GM23338 (cell line): ENCODE results near the gene CNTNAP4. TPM values are rescaled to one million over a fixed set of nuclear protein-coding genes. Genes with fewer than 3 reads are reported as not detected.

Experiments used
- ATAC-seq: fragments of 200-7000 bp; cut with Tn5 transposase; 3 replicates; pipeline ENCODE4 v1.9.1; 2020
- DNase-seq: peaks from one replicate; pipeline ENCODE4 v3.0.0-alpha.2; 2015; ENCODE audit warnings: low spot score
- H2AFZ ChIP-seq: fragments of 200-600 bp; sonication (generic); 2 replicates; pipeline ENCODE4 v1.8.0; 2016; ENCODE audit warnings: antibody characterized with exemption, mild to moderate bottlenecking, moderate library complexity
- H3F3A ChIP-seq: fragments of 200-600 bp; sonication (generic); replicated peaks from 2 replicates; pipeline ENCODE4 v1.8.0; 2017; ENCODE audit warnings: antibody characterized with exemption, mixed run types, low read depth
- H3K27ac ChIP-seq: fragments of 200-600 bp; sonication (generic); 2 replicates; pipeline ENCODE4 v1.6.1; 2016; ENCODE audit warnings: low read depth
- H3K27me3 ChIP-seq: fragments of 200-600 bp; sonication (generic); 2 replicates; pipeline ENCODE4 v1.8.0; 2016; ENCODE audit warnings: mild to moderate bottlenecking, mixed run types, moderate library complexity; ENCODE audit not compliant: insufficient read depth
- H3K36me3 ChIP-seq: fragments of 200-600 bp; sonication (generic); 2 replicates; pipeline ENCODE4 v1.8.0; 2016; ENCODE audit warnings: mild to moderate bottlenecking; ENCODE audit not compliant: insufficient read depth
- H3K4me1 ChIP-seq: fragments of 200-600 bp; sonication (generic); 2 replicates; pipeline ENCODE4 v1.8.0; 2016; ENCODE audit warnings: mild to moderate bottlenecking, moderate library complexity; ENCODE audit not compliant: insufficient read depth
- H3K4me2 ChIP-seq: fragments of 200-600 bp; sonication (generic); 2 replicates; pipeline ENCODE4 v1.7.1; 2017; ENCODE audit warnings: mixed run types
- H3K4me3 ChIP-seq: fragments of 200-600 bp; sonication (generic); 2 replicates; pipeline ENCODE4 v1.6.1; 2016; ENCODE audit warnings: mixed run types
- H3K79me2 ChIP-seq: fragments of 200-600 bp; sonication (generic); replicated peaks from 2 replicates; pipeline ENCODE4 v1.8.0; 2017; ENCODE audit warnings: mild to moderate bottlenecking; ENCODE audit not compliant: insufficient read depth
- H3K9me2 ChIP-seq: fragments of 200-600 bp; sonication (generic); 2 replicates; pipeline ENCODE4 v1.8.0; 2017; ENCODE audit not compliant: insufficient read depth
- H4K20me1 ChIP-seq: fragments of 200-600 bp; sonication (generic); replicated peaks from 2 replicates; pipeline ENCODE4 v1.8.0; 2017; ENCODE audit warnings: mild to moderate bottlenecking; ENCODE audit not compliant: insufficient read depth
- H3K27ac Mint-ChIP-seq: 2 replicates; pipeline ENCODE4 v1.8.0; 2020; ENCODE audit warnings: inconsistent platforms, mild to moderate bottlenecking, moderate library complexity, mixed read lengths
- H3K27me3 Mint-ChIP-seq: 3 replicates; pipeline ENCODE4 v1.8.0; 2022; ENCODE audit warnings: low read depth, mild to moderate bottlenecking, moderate library complexity, mixed read lengths, inconsistent platforms; ENCODE audit not compliant: insufficient read depth, poor library complexity
- H3K36me3 Mint-ChIP-seq: 3 replicates; pipeline ENCODE4 v1.8.0; 2021; ENCODE audit warnings: low read depth, mild to moderate bottlenecking, inconsistent platforms, moderate library complexity, mixed read lengths
- H3K4me1 Mint-ChIP-seq: 3 replicates; pipeline ENCODE4 v1.8.0; 2020; ENCODE audit warnings: mild to moderate bottlenecking, inconsistent platforms, mixed read lengths
- H3K4me3 Mint-ChIP-seq: 3 replicates; pipeline ENCODE4 v1.8.0; 2021; ENCODE audit warnings: moderate library complexity, mild to moderate bottlenecking, inconsistent platforms, mixed read lengths
- H3K9me3 Mint-ChIP-seq: 3 replicates; pipeline ENCODE4 v1.8.0; 2020; ENCODE audit warnings: moderate library complexity, mild to moderate bottlenecking, inconsistent platforms, mixed read lengths
- CREB1 ChIP-seq: fragments of 250-450 bp; sonication (Bioruptor Pico); IDR thresholded peaks from 2 replicates; pipeline ENCODE4 v1.5.0; 2020; ENCODE audit warnings: low read depth, mild to moderate bottlenecking, moderate library complexity
- CTCF ChIP-seq, 2 experiments: fragments of 200-600 bp in 1 of 2; sonication (generic) in 1 of 2; conservative IDR thresholded peaks; 2 replicates each; pipeline versions ENCODE4 v1.5.1 to v1.6.1; 2016 to 2017; ENCODE audit warnings: antibody characterized with exemption in 2 of 2, low read depth in 2 of 2, mild to moderate bottlenecking in 2 of 2, moderate library complexity in 1 of 2
- EZH2 ChIP-seq: fragments of 200-600 bp; sonication (generic); IDR thresholded peaks from one replicate; pipeline ENCODE4 v1.8.0; 2017; ENCODE audit warnings: antibody characterized with exemption, mild to moderate bottlenecking, low read depth; ENCODE audit not compliant: unreplicated experiment
- JUNB ChIP-seq: IDR thresholded peaks from one replicate; pipeline ENCODE4 v1.6.1; 2016; ENCODE audit warnings: antibody characterized with exemption; ENCODE audit not compliant: unreplicated experiment
- POLR2AphosphoS5 ChIP-seq: IDR thresholded peaks from 2 replicates; pipeline ENCODE4 v1.6.1; 2016; ENCODE audit warnings: antibody characterized with exemption, low read depth
- STAT1 ChIP-seq: IDR thresholded peaks from one replicate; pipeline ENCODE4 v1.6.1; 2016; ENCODE audit warnings: antibody characterized with exemption; ENCODE audit not compliant: unreplicated experiment
- ZNF114 ChIP-seq: fragments of 250-450 bp; sonication (Bioruptor Pico); IDR thresholded peaks from 2 replicates; pipeline ENCODE4 v1.5.0; 2020; ENCODE audit warnings: mild to moderate bottlenecking, moderate library complexity
- long read RNA-seq: library from polyadenylated mRNA; unstranded; transcript quantifications from one replicate; pipeline ENCODE4 v2.0.0, GENCODE V29; 2020; ENCODE audit not compliant: unreplicated experiment
- polyA plus RNA-seq: library from polyadenylated mRNA; unstranded; fragments of >200 nt; fragmentation: Nextera tagmentation; extraction: Ambion mirVana; gene quantifications from 2 replicates; pipeline ENCODE4 v1.2.1, GENCODE V29; 2016
- total RNA-seq: library from RNA; depleted of rRNA; stranded (reverse); fragments of >200 nt; shearing (Covaris generic); gene quantifications from 2 replicates; pipeline ENCODE4 v1.2.3, GENCODE V29; 2014; rRNA removed
- TF ChIP-seq, protein P1 (sequence below): IDR thresholded peaks from 2 replicates; pipeline ENCODE4 v1.6.1; 2016; ENCODE audit warnings: antibody characterized with exemption
- TF ChIP-seq, protein P2 (sequence below): fragments of 250-450 bp; sonication (Bioruptor Pico); IDR thresholded peaks from 2 replicates; pipeline ENCODE4 v1.5.0; 2020; ENCODE audit warnings: mild to moderate bottlenecking, moderate library complexity

CNTNAP4 gene
- total RNA-seq (not detected in 2 replicates), polyA plus RNA-seq (not detected in 2 replicates)
- long read RNA-seq, result 0 reads

GRCh38 chr16:76276745-76277438 lies at the start of gene CNTNAP4:
Gene CNTNAP4, plus strand, starts transcription at chr16:76277401. Its CDS starts 262 bp downstream, at chr16:76277663.
- H3K27me3 ChIP-seq, result peaks cover 15% of the 10 kb centered on the region
- peak within 1 kb of the TSS; percentile 47 for H3K4me3 ChIP-seq
- H3K9me2 ChIP-seq, result 0 out of 2 replicates have a peak, but pooled peaks cover 2% of the 10 kb centered on the region
- H3K79me2 ChIP-seq, result no peaks in the 10 kb centered on the region
- H3K4me1 ChIP-seq, result peaks cover 8% of the 10 kb centered on the region; the same call in 1 of the 2 replicates
- H3F3A ChIP-seq, result no peaks in the 10 kb centered on the region
- Mint-ChIP-seq H3K27me3 (no peaks in the 10 kb centered on the region), H3K27ac (no peak within 1 kb of the TSS), H3K4me3 (peak within 1 kb of the TSS; percentile 50; the same call in 2 of the 3 replicates), H3K4me1 (no peaks in the 10 kb centered on the region), H3K36me3 (no peaks in the 10 kb centered on the region), H3K9me3 (peaks cover 76% of the 10 kb centered on the region)
- peak within 1 kb of the TSS; percentile 78 for H3K4me2 ChIP-seq
- H3K36me3 ChIP-seq, result no peaks in the 10 kb centered on the region
- TF ChIP-seq, protein P1, sequence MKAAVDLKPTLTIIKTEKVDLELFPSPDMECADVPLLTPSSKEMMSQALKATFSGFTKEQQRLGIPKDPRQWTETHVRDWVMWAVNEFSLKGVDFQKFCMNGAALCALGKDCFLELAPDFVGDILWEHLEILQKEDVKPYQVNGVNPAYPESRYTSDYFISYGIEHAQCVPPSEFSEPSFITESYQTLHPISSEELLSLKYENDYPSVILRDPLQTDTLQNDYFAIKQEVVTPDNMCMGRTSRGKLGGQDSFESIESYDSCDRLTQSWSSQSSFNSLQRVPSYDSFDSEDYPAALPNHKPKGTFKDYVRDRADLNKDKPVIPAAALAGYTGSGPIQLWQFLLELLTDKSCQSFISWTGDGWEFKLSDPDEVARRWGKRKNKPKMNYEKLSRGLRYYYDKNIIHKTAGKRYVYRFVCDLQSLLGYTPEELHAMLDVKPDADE, result no peak
- TF ChIP-seq ZNF114 (CRISPR knock-in tag) (no peak), CREB1 (CRISPR knock-in tag) (no peak), CTCF (conservative IDR thresholded peaks at IDR 0.05; ENCODE audit: low read depth in 2 of 2) (no peak), STAT1 (no peak), JUNB (no peak), EZH2 (no peak), POLR2AphosphoS5 (no peak)
- TF ChIP-seq, protein P2, sequence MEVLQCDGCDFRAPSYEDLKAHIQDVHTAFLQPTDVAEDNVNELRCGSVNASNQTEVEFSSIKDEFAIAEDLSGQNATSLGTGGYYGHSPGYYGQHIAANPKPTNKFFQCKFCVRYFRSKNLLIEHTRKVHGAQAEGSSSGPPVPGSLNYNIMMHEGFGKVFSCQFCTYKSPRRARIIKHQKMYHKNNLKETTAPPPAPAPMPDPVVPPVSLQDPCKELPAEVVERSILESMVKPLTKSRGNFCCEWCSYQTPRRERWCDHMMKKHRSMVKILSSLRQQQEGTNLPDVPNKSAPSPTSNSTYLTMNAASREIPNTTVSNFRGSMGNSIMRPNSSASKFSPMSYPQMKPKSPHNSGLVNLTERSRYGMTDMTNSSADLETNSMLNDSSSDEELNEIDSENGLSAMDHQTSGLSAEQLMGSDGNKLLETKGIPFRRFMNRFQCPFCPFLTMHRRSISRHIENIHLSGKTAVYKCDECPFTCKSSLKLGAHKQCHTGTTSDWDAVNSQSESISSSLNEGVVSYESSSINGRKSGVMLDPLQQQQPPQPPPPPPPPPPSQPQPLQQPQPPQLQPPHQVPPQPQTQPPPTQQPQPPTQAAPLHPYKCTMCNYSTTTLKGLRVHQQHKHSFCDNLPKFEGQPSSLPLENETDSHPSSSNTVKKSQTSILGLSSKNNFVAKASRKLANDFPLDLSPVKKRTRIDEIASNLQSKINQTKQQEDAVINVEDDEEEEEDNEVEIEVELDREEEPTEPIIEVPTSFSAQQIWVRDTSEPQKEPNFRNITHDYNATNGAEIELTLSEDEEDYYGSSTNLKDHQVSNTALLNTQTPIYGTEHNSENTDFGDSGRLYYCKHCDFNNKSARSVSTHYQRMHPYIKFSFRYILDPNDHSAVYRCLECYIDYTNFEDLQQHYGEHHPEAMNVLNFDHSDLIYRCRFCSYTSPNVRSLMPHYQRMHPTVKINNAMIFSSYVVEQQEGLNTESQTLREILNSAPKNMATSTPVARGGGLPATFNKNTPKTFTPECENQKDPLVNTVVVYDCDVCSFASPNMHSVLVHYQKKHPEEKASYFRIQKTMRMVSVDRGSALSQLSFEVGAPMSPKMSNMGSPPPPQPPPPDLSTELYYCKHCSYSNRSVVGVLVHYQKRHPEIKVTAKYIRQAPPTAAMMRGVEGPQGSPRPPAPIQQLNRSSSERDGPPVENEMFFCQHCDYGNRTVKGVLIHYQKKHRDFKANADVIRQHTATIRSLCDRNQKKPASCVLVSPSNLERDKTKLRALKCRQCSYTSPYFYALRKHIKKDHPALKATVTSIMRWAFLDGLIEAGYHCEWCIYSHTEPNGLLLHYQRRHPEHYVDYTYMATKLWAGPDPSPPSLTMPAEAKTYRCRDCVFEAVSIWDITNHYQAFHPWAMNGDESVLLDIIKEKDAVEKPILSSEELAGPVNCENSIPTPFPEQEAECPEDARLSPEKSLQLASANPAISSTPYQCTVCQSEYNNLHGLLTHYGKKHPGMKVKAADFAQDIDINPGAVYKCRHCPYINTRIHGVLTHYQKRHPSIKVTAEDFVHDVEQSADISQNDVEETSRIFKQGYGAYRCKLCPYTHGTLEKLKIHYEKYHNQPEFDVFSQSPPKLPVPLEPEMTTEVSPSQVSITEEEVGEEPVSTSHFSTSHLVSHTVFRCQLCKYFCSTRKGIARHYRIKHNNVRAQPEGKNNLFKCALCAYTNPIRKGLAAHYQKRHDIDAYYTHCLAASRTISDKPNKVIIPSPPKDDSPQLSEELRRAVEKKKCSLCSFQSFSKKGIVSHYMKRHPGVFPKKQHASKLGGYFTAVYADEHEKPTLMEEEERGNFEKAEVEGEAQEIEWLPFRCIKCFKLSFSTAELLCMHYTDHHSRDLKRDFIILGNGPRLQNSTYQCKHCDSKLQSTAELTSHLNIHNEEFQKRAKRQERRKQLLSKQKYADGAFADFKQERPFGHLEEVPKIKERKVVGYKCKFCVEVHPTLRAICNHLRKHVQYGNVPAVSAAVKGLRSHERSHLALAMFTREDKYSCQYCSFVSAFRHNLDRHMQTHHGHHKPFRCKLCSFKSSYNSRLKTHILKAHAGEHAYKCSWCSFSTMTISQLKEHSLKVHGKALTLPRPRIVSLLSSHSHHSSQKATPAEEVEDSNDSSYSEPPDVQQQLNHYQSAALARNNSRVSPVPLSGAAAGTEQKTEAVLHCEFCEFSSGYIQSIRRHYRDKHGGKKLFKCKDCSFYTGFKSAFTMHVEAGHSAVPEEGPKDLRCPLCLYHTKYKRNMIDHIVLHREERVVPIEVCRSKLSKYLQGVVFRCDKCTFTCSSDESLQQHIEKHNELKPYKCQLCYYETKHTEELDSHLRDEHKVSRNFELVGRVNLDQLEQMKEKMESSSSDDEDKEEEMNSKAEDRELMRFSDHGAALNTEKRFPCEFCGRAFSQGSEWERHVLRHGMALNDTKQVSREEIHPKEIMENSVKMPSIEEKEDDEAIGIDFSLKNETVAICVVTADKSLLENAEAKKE (CRISPR knock-in tag), result no peak
- H3K27ac ChIP-seq, result no peak within 1 kb of the TSS
- DNase-seq (peak; percentile 58), ATAC-seq (no peak; the same call in 1 of the 3 replicates)
- H4K20me1 ChIP-seq, result no peaks in the 10 kb centered on the region
- H2AFZ ChIP-seq, result peak within 1 kb of the TSS; percentile 96
